SU-DHL-6 (cell line): ENCODE data around the gene ETV1.
A peak's percentile ranks its signal among the peaks of the same experiment; 100 is the strongest.

Experiments used
- H2AFZ ChIP-seq: fragments of 200-600 bp; sonication (generic); 2 replicates; pipeline ENCODE4 v1.6.1; 2014; ENCODE audit warnings: low read depth, mild to moderate bottlenecking, moderate library complexity, mixed read lengths, antibody characterized with exemption, low read length; ENCODE audit not compliant: severe bottlenecking
- H3F3A ChIP-seq: fragments of 200-600 bp; shearing (Covaris generic); 2 replicates; pipeline ENCODE4 v1.6.0; 2016; ENCODE audit warnings: antibody characterized with exemption, mild to moderate bottlenecking; ENCODE audit not compliant: insufficient read depth
- H3K27ac ChIP-seq: fragments of 200-600 bp; sonication (generic); 2 replicates; pipeline ENCODE4 v1.5.1; 2016; ENCODE audit warnings: low read depth, mild to moderate bottlenecking, low read length, moderate library complexity, mixed read lengths
- H3K27me3 ChIP-seq: fragments of 200-600 bp; sonication (generic), shearing (Covaris generic); 2 replicates; pipeline ENCODE4 v1.6.0; 2014; ENCODE audit warnings: mild to moderate bottlenecking, low read length
- H3K36me3 ChIP-seq: fragments of 200-600 bp; sonication (generic); 2 replicates; pipeline ENCODE4 v1.6.1; 2014; ENCODE audit warnings: mild to moderate bottlenecking, low read length, mixed read lengths
- H3K4me2 ChIP-seq: fragments of 300-600, 200-600 bp; shearing (Covaris generic), sonication (generic); 2 replicates; pipeline ENCODE4 v1.6.0; 2014; ENCODE audit warnings: low read length, low read depth, mild to moderate bottlenecking; ENCODE audit not compliant: poor library complexity, severe bottlenecking
- H3K4me3 ChIP-seq: fragments of 200-600 bp; sonication (generic); 2 replicates; pipeline ENCODE4 v1.5.1; 2014; ENCODE audit warnings: antibody characterized with exemption, low read length, mild to moderate bottlenecking, mixed read lengths; ENCODE audit not compliant: insufficient read depth, poor library complexity, severe bottlenecking
- H3K79me2 ChIP-seq: fragments of 200-600 bp; sonication (generic); 2 replicates; pipeline ENCODE4 v1.6.1; 2014; ENCODE audit warnings: mild to moderate bottlenecking, low read length, moderate library complexity; ENCODE audit not compliant: insufficient read depth
- H3K9ac ChIP-seq: fragments of 200-600 bp; sonication (generic); 2 replicates; pipeline ENCODE4 v1.7.0; 2014; ENCODE audit warnings: mild to moderate bottlenecking, low read length
- H3K9me2 ChIP-seq: fragments of 200-600 bp; sonication (generic); replicated peaks from 2 replicates; pipeline ENCODE4 v1.6.1; 2014; ENCODE audit warnings: low read length; ENCODE audit not compliant: insufficient read depth
- H3K9me3 ChIP-seq: fragments of 200-600 bp; sonication (generic); 2 replicates; pipeline ENCODE4 v1.6.1; 2014; ENCODE audit warnings: low read length, mixed read lengths; ENCODE audit not compliant: insufficient read depth
- H4K20me1 ChIP-seq: fragments of 200-600 bp; sonication (generic); 2 replicates; pipeline ENCODE4 v1.6.1; 2014; ENCODE audit warnings: low read depth, mild to moderate bottlenecking, antibody characterized with exemption, low read length, moderate library complexity, mixed read lengths
- EZH2phosphoT487 ChIP-seq: fragments of 200-600 bp; sonication (generic), shearing (Covaris generic); conservative IDR thresholded peaks from 2 replicates; pipeline ENCODE4 v1.6.1; 2018; ENCODE audit warnings: mild to moderate bottlenecking, antibody characterized with exemption, low read length, moderate library complexity, mixed read lengths
- TF ChIP-seq, protein P1 (sequence below): fragments of 200-600 bp; sonication (generic); IDR thresholded peaks from one replicate; pipeline ENCODE4 v1.5.1; 2017; ENCODE audit warnings: antibody characterized with exemption, mild to moderate bottlenecking, low read length, moderate library complexity; ENCODE audit not compliant: insufficient read depth, poor library complexity, severe bottlenecking

ETV1 gene

DNA sequence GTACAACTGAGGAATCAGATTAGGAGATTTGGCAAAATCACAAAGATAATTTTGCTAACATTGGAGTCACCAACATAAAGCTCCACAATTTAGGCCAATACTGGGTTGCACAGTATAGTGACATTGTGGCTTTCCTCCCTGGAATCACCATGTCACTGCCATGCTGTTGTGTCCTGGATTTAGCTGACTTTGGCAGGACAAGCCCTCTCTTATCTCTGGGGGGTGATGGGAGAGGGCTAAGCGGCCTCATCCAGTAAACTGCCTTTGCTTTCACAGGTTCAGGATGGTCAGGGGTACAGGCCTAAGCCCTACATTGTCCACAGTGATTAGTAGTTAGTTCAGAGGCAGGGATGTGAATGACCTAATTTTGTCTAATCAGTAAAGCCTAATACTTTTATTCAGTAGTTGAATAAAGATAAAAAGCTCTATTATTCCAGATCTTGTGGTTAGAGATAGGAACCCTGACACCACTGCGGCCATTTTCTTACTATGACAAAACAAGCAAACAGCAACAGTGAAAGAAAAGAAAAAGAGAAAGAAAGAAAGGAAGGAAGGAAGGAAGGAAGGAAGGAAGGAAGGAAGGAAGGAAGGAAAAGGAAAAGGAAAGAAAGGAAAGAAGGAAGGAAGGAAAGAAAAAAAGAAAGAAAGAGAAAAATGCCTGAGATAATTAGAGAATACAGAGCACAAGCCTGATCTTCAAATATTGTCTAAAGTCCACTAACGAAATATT is 140.1 kb downstream of the ETV1 start:
- TF ChIP-seq, protein P1, sequence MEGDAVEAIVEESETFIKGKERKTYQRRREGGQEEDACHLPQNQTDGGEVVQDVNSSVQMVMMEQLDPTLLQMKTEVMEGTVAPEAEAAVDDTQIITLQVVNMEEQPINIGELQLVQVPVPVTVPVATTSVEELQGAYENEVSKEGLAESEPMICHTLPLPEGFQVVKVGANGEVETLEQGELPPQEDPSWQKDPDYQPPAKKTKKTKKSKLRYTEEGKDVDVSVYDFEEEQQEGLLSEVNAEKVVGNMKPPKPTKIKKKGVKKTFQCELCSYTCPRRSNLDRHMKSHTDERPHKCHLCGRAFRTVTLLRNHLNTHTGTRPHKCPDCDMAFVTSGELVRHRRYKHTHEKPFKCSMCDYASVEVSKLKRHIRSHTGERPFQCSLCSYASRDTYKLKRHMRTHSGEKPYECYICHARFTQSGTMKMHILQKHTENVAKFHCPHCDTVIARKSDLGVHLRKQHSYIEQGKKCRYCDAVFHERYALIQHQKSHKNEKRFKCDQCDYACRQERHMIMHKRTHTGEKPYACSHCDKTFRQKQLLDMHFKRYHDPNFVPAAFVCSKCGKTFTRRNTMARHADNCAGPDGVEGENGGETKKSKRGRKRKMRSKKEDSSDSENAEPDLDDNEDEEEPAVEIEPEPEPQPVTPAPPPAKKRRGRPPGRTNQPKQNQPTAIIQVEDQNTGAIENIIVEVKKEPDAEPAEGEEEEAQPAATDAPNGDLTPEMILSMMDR: no peak
- no peak for TF ChIP-seq EZH2phosphoT487
- H2AFZ ChIP-seq: peak overlapping the region; percentile 52
- no peaks in the 10 kb centered on the region for H3K27me3 ChIP-seq

GRCh38 chr7:13848681-13849131 is 140.8 kb downstream of the ETV1 start:
- no peaks in the 10 kb centered on the region for H3K36me3 ChIP-seq
- no peaks in the 10 kb centered on the region for H3K27me3 ChIP-seq
- no peak overlapping the region for H3K9ac ChIP-seq
- H2AFZ ChIP-seq: no peak overlapping the region
- H3K9me3 ChIP-seq: no peaks in the 10 kb centered on the region
- no peak overlapping the region for H3K4me2 ChIP-seq
- H3K4me3 ChIP-seq: no peak overlapping the region
- no peak for TF ChIP-seq EZH2phosphoT487
- TF ChIP-seq, protein P1: no peak
- no peaks in the 10 kb centered on the region for H3K9me2 ChIP-seq
- no peaks in the 10 kb centered on the region for H4K20me1 ChIP-seq
- H3K79me2 ChIP-seq: no peaks in the 10 kb centered on the region
- H3K27ac ChIP-seq: no peak overlapping the region
- H3F3A ChIP-seq: no peaks in the 10 kb centered on the region

More for the DNA sequence above, 140.1 kb downstream of the ETV1 start:
- Histone ChIP-seq H3F3A (no peaks in the 10 kb centered on the region), H3K4me3 (no peak overlapping the region), H3K9me3 (no peaks in the 10 kb centered on the region), H3K36me3 (no peaks in the 10 kb centered on the region), H3K4me2 (no peak overlapping the region), H3K27ac (no peak overlapping the region), H3K9ac (no peak overlapping the region), H3K9me2 (no peaks in the 10 kb centered on the region), H3K79me2 (no peaks in the 10 kb centered on the region), H4K20me1 (no peaks in the 10 kb centered on the region)

GRCh38 chr7:13846386-13846785 is 143.1 kb downstream of the ETV1 start:
- Histone ChIP-seq H3K9me3 (no peaks in the 10 kb centered on the region), H2AFZ (no peak overlapping the region), H3K27me3 (no peaks in the 10 kb centered on the region), H3K36me3 (no peaks in the 10 kb centered on the region), H3K27ac (no peak overlapping the region), H3K79me2 (no peaks in the 10 kb centered on the region), H3K9me2 (no peaks in the 10 kb centered on the region), H3F3A (no peaks in the 10 kb centered on the region), H3K4me3 (no peak overlapping the region), H3K4me2 (no peak overlapping the region), H3K9ac (no peak overlapping the region), H4K20me1 (no peaks in the 10 kb centered on the region)
- TF ChIP-seq EZH2phosphoT487: no peak
- TF ChIP-seq, protein P1: no peak
